ENCODE data around the gene TAB2.

TAB2 gene

GRCh38 chr6:149428606-149429005 is 111.1 kb downstream of the TAB2 start:
- Histone ChIP-seq H3K4me3 (ENCODE audit: low read depth, low read length) (no peak overlapping the region), H3K4me1 (ENCODE audit: control insufficient read depth, insufficient read depth, low read length) (0 out of 2 replicates have a peak, but pooled peaks cover 2% of the 10 kb centered on the region), H3K27ac (ENCODE audit: extremely low read depth, low read depth, low read length) (no peak overlapping the region), H3K9me3 (ENCODE audit: control insufficient read depth, insufficient read depth, low read depth, low read length) (no peaks in the 10 kb centered on the region), H3K36me3 (ENCODE audit: control insufficient read depth in 2 of 2, insufficient read depth in 1 of 2, low read length in 2 of 2) (no peaks in the 10 kb centered on the region)
- ChIA-PET POLR2A (interaction anchor here (0.6 to 0.8 kb wide), 2 partner anchors 262 to 652 kb away, joined by 3 to 4 read pairs; no protein-coding TSS in a partner anchor), CTCF (interaction anchor here (0.9 to 10.2 kb wide), 5 partner anchors 129 to 850 kb away, joined by 3 to 193 read pairs (median 9); no protein-coding TSS in a partner anchor)
- TF ChIP-seq ZBTB17 (tag by site-specific recombination; IDR thresholded peaks at IDR 0.05) = no peak
- TF ChIP-seq ZNF791 (tag by site-specific recombination; IDR thresholded peaks at IDR 0.05) = no peak
- no peak for TF ChIP-seq ZNF48 (tag by site-specific recombination; IDR thresholded peaks at IDR 0.05)
- TF ChIP-seq, protein P1, sequence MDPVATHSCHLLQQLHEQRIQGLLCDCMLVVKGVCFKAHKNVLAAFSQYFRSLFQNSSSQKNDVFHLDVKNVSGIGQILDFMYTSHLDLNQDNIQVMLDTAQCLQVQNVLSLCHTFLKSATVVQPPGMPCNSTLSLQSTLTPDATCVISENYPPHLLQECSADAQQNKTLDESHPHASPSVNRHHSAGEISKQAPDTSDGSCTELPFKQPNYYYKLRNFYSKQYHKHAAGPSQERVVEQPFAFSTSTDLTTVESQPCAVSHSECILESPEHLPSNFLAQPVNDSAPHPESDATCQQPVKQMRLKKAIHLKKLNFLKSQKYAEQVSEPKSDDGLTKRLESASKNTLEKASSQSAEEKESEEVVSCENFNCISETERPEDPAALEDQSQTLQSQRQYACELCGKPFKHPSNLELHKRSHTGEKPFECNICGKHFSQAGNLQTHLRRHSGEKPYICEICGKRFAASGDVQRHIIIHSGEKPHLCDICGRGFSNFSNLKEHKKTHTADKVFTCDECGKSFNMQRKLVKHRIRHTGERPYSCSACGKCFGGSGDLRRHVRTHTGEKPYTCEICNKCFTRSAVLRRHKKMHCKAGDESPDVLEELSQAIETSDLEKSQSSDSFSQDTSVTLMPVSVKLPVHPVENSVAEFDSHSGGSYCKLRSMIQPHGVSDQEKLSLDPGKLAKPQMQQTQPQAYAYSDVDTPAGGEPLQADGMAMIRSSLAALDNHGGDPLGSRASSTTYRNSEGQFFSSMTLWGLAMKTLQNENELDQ (tag by site-specific recombination; IDR thresholded peaks at IDR 0.05; ENCODE audit: low read depth) = no peak
- TF ChIP-seq ZNF24 (tag by site-specific recombination; IDR thresholded peaks at IDR 0.05) = no peak
- no peak for TF ChIP-seq ZFHX2 (tag by site-specific recombination; conservative IDR thresholded peaks at IDR 0.05)
- TF ChIP-seq, protein P2, sequence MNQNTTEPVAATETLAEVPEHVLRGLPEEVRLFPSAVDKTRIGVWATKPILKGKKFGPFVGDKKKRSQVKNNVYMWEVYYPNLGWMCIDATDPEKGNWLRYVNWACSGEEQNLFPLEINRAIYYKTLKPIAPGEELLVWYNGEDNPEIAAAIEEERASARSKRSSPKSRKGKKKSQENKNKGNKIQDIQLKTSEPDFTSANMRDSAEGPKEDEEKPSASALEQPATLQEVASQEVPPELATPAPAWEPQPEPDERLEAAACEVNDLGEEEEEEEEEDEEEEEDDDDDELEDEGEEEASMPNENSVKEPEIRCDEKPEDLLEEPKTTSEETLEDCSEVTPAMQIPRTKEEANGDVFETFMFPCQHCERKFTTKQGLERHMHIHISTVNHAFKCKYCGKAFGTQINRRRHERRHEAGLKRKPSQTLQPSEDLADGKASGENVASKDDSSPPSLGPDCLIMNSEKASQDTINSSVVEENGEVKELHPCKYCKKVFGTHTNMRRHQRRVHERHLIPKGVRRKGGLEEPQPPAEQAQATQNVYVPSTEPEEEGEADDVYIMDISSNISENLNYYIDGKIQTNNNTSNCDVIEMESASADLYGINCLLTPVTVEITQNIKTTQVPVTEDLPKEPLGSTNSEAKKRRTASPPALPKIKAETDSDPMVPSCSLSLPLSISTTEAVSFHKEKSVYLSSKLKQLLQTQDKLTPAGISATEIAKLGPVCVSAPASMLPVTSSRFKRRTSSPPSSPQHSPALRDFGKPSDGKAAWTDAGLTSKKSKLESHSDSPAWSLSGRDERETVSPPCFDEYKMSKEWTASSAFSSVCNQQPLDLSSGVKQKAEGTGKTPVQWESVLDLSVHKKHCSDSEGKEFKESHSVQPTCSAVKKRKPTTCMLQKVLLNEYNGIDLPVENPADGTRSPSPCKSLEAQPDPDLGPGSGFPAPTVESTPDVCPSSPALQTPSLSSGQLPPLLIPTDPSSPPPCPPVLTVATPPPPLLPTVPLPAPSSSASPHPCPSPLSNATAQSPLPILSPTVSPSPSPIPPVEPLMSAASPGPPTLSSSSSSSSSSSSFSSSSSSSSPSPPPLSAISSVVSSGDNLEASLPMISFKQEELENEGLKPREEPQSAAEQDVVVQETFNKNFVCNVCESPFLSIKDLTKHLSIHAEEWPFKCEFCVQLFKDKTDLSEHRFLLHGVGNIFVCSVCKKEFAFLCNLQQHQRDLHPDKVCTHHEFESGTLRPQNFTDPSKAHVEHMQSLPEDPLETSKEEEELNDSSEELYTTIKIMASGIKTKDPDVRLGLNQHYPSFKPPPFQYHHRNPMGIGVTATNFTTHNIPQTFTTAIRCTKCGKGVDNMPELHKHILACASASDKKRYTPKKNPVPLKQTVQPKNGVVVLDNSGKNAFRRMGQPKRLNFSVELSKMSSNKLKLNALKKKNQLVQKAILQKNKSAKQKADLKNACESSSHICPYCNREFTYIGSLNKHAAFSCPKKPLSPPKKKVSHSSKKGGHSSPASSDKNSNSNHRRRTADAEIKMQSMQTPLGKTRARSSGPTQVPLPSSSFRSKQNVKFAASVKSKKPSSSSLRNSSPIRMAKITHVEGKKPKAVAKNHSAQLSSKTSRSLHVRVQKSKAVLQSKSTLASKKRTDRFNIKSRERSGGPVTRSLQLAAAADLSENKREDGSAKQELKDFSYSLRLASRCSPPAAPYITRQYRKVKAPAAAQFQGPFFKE (tag by site-specific recombination; IDR thresholded peaks at IDR 0.05; ENCODE audit: borderline replicate concordance) = no peak
- no peak for TF ChIP-seq GFI1B (tag by site-specific recombination; IDR thresholded peaks at IDR 0.05)
- no peak for TF ChIP-seq MZF1 (tag by site-specific recombination; IDR thresholded peaks at IDR 0.05; ENCODE audit: borderline replicate concordance)

- CTCF ChIA-PET = interaction anchor here (0.6 to 10.2 kb wide), 10 partner anchors 10 to 966 kb away, joined by 3 to 193 read pairs (median 8); no protein-coding TSS in a partner anchor
- H3K4me3 ChIP-seq (ENCODE audit: low read depth, low read length) = no peak overlapping the region
- H3K27ac ChIP-seq (ENCODE audit: extremely low read depth, low read depth, low read length) = no peak overlapping the region
- no peaks in the 10 kb centered on the region for H3K36me3 ChIP-seq (ENCODE audit: control insufficient read depth in 2 of 2, insufficient read depth in 1 of 2, low read length in 2 of 2)
- POLR2A ChIA-PET = interaction anchor here (0.6 to 0.8 kb wide), 2 partner anchors 261 to 653 kb away, joined by 3 to 4 read pairs; no protein-coding TSS in a partner anchor
- no peaks in the 10 kb centered on the region for H3K9me3 ChIP-seq (ENCODE audit: control insufficient read depth, insufficient read depth, low read depth, low read length)
- peak; percentile 15; the same call in 1 of the 2 replicates for TF ChIP-seq ZNF654 (tag by site-specific recombination; IDR thresholded peaks at IDR 0.05; ENCODE audit: low read depth)
- no peak for TF ChIP-seq GLIS1 (tag by site-specific recombination; IDR thresholded peaks at IDR 0.05)
- no peaks in the 10 kb centered on the region for H3K4me1 ChIP-seq (ENCODE audit: control insufficient read depth, insufficient read depth, low read length)
Observed at GRCh38 chr6:149429427-149430360, 112.2 kb downstream of the TAB2 start.
